ENCODE results near the gene ATF4. TPM values are rescaled to one million over a fixed set of nuclear protein-coding genes. Genes with fewer than 3 reads are reported as not detected.
A peak's percentile ranks its signal among the peaks of the same experiment; 100 is the strongest.
"Not testable (repeated sequence)": the region's sequence is repeated elsewhere in the genome, so short reads cannot be mapped to it uniquely, and the experiment has no call there.

ATF4 gene
- polyA plus RNA-seq, 3 donors, result 272 to 297 (median 273) TPM

DNA sequence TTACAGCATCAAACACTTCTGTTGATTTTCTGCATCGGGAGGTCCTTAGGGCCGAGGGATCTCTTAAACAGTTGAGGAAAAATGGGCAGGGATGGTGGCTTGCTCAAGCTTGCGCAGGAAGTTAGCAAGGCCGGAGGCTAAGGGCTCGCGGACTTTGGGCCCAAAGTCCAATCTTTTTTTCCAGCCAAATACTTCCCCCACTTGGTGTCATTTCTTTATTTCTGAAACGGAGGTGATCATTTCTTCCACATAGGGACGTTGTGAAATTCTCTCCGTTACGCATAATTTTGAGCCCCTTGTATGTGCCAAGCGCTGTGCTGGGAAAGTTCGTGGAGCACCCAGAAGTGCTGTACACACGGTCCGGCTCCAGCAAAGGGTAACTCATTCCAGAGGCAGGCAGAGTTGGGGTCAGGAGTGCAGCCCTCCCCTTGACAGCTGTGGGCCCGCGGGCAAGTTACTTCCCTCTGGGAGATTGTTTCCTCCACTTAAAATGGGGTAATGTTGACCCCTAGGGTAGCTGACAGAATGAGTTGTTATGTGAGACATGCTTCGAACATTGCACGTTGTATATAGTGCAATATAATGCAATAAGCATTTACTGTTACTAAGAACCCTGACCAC lies 17.5 kb upstream of the ATF4 start:
- DNase-seq, result no peak

DNA sequence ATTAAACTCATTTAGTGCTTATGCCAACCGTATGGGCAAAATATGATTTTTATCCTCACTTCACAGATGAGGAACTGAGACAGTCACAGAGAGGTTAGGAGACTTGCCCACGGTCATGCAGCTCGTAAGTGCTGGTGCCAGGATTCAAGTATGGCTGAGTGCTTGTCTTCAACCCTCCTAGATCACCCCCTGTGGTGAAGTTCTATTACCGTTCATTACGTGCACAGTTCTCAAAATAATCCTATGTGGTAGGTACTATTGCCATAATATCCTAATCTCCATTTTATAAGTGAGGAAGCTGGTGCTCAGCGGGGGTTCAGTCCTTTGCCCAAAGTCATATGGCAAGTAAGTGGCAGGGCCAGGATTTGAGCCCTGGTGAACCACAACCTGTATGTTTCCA lies 16.7 kb upstream of the ATF4 start:
- DNase-seq, result no peak

DNA sequence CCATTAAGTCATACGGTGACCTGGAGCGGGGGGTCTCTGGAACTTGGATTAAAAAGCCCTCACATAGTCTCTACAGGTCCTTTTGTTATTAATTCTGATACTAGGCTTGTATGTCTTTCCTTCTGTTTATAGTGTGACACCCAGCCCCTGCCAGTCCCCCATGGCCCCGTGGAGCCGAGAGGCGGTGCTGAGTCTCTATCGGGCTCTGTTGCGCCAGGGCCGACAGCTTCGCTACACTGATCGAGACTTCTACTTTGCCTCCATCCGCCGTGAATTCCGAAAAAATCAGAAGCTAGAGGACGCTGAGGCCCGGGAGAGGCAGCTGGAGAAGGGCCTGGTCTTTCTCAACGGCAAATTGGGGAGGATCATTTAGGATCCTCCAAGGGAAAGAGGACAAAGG lies 16.3 kb upstream of the ATF4 start:
- no peak for DNase-seq

DNA sequence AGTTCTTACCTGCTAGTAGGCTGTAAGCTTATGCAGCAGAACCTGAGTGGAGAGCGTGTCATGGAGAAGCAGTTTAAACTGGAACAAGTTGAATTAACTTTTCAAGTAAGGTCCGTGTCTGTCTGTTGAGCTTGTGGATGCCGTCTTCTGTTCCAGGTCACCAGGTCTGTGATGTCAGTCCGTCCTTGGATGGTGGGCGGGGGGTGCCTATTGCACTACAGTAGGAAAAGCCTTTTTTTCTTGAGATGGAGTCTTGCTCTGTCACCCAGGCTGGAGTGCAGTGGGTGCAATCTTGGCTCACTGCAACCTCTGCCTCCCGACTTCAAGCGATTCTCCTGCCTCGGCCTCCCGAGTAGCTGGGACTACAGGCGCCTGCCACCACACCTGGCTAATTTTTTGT lies 13.3 kb upstream of the ATF4 start:
- DNase-seq, result not testable (repeated sequence)

DNA sequence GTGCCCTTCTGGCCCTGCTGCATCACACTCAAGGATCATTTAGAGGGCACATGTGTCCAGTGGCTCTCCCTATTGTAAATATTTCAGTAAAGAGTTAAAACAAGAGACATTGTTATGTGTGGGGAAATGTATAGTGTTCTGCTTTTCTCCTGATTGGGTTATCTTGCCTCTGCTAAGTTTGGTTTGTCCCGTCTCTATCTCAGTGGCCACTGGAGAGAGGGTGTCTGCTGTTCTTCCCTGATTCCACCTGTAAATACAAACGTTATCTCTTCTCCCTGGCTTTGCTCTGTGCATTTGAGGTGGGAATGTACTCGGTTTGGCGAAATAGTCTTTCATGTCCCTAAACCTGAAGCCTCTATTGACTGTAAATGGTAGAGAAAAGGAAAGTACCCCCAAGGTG lies 12.0 kb upstream of the ATF4 start:
- DNase-seq, result no peak

DNA sequence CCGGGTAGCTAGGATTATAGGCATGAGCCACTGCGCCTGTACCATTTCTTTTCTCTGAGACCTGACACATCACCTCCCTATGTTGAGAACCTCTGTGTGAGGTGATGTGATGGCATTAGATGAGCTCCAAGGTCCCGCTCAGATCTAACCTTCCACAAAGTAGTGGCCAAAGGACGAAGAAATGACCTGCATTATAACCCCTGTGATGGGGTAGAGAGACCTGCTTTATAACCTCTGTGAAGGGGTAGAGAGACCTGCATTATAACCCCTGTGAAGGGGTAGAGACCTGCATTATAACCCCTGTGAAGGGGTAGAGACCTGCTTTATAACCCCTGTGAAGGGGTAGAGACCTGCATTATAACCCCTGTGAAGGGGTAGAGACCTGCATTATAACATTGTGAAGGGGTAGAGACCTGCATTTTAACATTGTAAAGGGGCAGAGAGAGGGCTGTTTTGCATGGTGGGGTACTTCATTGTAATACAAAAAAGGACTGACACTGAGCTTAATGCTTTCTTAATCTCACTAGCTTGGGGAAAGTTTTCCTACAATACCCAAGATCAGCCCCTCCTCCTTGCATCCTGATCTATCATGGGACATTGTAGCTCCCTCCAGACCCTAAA lies 9.7 kb upstream of the ATF4 start:
- no peak for DNase-seq

DNA sequence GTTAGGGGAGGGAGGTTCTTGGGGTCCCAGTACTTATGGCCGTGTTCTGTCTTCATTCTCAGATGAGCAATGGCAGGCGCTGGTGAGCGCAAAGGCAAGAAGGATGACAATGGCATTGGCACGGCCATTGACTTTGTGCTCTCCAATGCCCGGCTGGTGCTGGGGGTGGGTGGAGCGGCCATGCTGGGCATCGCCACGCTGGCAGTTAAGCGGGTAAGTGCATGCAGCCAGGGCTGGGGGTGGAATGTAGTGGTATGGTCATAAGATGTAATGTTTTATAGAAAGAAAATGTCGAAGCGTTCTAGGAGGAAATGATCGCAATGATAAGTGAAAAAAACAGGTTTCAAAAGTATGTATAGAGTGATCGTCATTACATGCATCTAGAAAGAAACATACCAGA lies 9.1 kb upstream of the ATF4 start:
- no peak for DNase-seq

DNA sequence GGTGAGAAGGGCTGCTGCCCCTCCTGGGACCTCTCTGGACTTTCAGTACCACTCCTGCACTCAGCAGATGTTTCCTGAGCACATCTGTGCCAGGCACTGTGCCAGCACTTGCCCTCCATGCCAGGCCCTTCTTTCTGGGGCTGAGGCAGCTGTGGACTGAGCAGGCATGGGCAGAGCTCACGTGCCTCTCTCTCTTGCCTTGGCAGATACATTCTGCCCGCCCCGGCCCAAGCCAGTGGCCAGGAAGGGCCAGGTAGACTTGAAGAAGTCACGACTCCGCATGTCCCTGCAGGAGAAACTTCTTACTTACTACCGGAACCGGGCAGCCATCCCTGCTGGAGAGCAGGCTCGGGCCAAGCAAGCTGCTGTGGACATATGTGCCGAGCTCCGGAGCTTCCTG lies 8.3 kb upstream of the ATF4 start:
- no peak for DNase-seq

DNA sequence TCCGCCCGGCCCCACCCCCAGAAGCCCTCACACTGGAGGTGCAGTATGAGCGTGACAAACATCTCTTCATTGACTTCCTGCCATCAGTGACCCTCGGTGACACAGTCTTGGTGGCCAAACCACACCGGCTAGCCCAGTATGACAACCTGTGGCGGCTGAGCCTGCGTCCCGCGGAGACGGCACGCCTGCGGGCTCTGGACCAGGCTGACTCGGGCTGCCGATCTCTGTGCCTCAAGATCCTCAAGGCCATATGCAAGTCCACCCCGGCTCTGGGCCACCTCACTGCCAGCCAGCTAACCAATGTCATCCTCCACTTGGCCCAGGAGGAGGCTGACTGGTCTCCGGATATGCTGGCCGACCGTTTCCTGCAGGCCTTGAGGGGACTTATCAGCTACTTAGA lies 6.6 kb upstream of the ATF4 start:
- no peak for DNase-seq

DNA sequence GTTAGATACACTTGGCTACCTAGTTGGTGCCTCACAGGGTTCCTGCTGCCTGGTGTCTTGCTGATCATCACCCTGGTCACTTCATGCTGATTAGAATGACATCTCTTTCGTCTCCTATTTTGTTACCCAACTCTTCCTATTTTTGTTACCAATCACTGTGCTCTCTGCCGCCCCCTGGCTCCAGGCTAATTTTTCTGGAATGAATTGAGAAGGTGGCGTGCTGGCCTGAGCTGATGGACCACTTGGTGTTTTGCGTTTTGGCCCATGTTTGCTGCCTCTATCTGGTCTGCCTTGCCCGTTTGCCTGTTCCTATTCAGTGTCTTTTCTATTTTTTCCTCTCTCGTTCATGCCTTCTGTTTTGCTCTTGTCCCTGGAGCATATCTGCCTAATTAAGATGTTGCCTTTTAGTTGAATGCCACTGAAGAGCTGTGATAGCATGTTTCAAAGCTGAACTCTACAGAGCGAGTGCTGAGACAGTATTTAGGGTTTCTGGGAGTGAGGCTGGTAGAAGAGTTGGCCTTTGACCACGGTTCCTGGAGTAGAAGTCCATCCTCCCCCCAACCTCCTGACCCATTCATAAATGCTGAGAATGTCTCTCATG lies 5.9 kb upstream of the ATF4 start:
- DNase-seq, result no peak

DNA sequence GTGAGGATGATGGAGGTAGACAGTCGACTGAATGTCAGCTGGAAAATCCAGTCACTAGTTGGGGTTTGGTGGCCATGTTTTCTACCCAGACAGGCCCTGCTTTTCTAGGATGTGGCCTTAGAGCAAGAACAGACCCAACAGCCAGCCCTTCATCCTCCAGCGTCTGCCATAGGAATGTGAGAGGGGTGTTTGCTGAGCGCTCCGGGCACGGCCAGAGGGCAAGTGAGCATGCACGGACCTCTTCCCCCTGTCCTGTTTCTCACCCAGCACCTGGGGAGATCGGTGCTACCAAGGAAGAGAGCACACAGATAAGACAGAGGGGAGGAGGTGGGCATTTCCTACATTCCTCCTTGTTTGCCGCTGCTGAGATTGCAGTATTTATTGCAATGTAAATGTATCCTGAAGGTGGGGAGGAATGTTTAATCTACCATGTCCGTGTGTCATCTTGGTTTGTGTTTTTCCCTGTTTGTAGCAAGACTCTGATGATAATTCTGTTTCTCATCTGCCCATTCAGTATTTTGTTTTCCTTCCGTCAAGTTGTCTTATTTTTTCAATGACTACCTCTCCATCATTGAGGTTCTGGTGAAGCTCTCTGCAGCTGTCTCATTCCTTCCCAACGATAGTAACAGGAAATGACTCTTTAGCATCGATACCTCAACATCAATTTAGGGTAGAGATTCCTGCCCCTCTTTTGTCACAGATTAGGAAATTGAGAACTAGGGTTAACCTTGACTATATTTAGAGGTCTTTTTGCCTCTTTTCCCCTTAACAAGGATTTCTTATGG lies 4.9 kb upstream of the ATF4 start:
- DNase-seq, result no peak

DNA sequence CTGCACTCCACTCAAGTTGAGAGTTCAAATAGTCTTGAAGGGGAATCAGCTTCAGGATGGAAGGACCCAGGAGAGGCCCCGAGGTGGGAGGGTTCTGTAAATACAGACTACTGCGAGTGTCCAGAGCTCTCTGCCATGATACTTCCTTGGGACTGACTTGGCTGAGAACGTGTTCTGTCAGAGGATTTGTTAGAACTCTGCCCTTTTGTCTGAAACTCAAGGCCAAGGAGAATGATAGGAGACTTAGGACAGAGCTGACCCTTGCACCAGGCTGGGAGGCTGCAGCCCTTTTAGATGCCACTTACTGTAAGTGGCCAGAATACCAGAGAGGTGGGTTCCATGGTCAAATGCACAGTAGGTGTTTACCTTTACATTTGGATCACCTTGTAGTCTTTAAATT lies 2.9 kb upstream of the ATF4 start:
- DNase-seq, result no peak

DNA sequence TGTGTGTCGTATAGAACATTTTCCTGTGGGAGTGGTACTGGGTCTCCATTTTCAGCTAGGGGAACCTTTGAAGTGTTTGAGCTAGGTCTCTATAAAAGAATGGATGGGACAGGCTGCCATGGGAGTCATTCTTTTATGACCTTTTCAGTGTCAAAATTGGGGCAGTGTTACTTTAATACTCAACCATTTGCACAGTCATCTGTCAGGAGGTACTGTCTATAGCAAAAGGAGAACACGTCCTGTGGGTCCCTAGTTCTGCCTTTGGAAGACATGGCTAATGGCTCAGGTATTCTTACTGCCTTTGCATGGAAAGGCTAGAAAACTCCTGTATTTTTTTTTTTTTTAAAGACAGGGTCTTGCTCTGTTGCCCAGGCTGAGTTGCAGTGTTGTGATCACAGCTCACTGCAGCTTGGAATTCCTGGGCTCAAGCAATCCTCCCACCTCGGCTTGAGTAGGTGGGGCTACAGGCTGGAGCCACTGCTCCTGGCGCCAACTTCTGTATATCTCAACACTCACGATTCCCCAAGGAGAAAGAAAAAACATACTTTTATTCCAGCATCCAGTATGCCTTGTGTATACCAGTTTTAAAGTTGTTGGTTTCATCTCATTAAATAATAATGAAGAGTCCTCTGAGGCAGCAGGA lies 2.1 kb upstream of the ATF4 start:
- no peak for DNase-seq

DNA sequence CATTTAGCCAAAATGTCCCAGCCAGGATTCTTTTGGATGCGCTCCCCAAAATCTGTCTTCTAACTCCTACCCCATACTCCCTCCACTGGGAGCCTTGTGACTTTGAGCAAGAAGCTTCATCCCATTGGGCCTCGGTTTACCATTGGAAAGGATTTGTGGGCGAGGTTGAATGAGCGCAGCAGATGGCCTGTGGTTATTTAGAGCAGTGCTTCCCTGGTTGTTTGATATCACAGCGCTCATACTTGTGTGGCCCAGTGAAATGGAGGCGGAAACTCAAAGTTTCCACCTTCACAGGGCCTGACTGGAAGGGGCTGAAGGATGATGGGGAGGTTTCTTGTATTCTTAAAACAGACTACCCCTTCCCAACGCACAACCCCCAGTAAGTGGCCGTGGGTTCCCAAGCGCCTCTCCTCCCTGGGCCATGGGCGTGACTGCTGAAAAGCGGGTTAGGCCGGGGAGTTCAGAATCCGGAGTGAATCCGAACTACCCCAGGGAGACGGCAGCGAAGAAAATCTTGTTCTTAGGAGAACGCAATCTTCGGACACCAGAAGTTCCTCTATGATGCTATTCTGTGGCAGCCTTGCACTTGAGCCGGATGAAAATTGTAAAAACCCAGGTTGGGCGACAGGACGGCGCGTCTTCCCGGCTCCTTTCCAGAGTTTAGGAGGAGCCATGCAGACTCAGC lies 1.2 kb upstream of the ATF4 start:
- DNase-seq, result peak; percentile 66

DNA sequence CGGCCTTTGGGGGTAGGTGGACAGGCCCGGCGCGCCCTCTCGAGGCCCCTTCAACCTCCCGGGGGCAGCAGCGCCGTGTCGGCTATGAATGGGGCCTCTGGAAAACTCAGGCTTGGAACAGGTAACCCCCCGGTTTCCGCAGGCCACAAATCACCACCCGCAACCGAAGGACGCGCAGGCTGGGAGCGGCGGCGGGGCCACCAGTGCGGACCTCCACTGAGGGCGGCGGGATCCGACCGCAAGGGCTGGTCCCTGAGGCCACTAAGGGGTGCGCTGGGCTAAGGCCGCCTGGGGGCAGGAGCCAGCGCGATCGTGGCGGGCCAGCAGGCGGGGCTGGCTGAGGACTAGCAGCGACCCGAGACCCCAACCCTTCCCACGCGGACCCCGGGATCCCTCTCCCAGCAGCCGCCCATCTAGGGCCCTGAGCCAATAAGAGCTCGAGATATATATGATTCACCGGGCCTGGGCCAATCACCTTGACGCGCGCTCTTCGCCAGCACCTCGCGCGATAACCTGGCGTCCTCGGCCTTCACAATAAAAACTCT lies 609 bp upstream of the ATF4 start:
- DNase-seq, result peak; percentile 99

DNA sequence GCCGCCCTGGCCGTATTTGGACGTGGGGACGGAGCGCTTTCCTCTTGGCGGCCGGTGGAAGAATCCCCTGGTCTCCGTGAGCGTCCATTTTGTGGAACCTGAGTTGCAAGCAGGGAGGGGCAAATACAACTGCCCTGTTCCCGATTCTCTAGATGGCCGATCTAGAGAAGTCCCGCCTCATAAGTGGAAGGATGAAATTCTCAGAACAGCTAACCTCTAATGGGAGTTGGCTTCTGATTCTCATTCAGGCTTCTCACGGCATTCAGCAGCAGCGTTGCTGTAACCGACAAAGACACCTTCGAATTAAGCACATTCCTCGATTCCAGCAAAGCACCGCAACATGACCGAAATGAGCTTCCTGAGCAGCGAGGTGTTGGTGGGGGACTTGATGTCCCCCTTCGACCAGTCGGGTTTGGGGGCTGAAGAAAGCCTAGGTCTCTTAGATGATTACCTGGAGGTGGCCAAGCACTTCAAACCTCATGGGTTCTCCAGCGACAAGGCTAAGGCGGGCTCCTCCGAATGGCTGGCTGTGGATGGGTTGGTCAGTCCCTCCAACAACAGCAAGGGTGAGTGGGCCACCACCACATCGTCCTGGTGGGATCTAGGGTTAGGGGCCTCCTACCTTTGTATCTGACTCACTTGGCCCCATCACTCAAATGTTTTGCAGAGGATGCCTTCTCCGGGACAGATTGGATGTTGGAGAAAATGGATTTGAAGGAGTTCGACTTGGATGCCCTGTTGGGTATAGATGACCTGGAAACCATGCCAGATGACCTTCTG lies 934 bp downstream of the ATF4 start:
- not testable (repeated sequence) for DNase-seq

DNA sequence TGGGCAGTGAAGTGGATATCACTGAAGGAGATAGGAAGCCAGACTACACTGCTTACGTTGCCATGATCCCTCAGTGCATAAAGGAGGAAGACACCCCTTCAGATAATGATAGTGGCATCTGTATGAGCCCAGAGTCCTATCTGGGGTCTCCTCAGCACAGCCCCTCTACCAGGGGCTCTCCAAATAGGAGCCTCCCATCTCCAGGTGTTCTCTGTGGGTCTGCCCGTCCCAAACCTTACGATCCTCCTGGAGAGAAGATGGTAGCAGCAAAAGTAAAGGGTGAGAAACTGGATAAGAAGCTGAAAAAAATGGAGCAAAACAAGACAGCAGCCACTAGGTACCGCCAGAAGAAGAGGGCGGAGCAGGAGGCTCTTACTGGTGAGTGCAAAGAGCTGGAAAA lies 1.7 kb downstream of the ATF4 start:
- DNase-seq, result not testable (repeated sequence)

DNA sequence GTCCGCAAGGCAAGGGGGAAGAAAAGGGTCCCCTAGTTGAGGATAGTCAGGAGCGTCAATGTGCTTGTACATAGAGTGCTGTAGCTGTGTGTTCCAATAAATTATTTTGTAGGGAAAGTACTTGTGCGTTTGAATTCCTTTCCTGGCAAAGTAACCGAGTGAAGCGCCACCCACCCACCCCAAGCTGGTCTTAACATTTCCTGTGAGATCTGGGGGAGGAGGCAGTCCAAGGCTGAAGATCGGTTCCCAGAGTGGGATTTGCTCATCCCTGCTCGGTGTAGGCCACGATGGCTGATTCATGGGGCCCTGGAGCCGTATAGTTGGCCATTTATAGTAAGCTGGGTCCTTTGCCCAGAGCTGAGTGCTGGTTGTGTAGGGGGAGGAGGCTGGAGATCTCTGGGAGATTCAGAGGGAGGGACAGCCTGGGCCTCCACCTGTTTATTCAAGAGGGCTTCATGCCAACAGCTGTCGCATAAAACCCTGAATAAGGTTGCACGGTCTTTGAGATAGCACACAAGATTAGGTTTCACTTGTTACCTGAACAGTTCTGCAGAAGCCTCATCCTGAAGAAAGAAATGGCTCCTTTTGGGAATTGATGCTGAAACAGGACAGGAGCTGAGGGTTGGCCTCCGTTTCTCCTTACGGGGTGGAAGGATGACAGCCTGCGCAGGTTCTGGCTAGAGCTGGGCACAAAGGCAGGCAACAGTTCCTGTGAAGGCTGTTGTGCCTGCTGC lies 2.4 kb downstream of the ATF4 start:
- no peak for DNase-seq

DNA sequence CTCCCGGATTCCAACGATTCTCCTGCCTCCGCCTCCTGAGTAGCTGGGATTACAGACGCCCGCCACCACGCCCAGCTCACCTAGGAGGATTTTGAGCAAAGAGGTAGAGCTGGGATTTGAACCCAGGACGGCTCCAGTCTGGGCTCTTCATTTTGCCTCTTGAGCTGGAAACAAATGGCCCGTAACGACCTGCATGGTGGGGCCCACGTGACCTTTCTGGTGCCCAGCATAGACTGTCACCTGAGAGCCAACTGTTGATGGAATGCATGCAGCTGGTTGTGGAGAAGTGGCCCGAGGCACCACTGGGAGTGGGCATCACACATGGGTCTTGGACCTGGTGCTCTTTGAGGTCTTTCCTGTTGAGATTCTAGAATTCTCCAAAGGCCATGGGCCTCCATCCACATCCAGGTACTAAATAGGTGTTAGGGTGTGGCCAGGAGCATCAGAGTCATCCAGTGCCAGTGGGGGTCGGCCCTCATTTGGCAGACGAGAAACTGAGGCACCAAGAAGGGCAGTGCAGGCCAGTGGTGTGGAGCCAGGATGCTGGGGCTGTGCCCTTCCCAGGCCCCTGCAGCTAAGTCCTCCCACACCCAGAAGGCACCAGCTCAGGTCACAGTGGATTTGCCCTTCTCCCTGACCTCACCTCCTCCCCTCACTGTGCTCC lies 3.9 kb downstream of the ATF4 start:
- DNase-seq, result no peak

All from renal pelvis (tissue), 4 donors.